Measurements from ENCODE around the gene RAPGEF1. TPM values are rescaled to one million over a fixed set of nuclear protein-coding genes. Genes with fewer than 3 reads are reported as not detected.
A peak's percentile ranks its signal among the peaks of the same experiment; 100 is the strongest.
"Not testable (repeated sequence)": the region's sequence is repeated elsewhere in the genome, so short reads cannot be mapped to it uniquely, and the experiment has no call there.

The RAPGEF1 gene
- polyA plus RNA-seq, 5 donors = 35.6 to 44.8 (median 40.5) TPM

DNA sequence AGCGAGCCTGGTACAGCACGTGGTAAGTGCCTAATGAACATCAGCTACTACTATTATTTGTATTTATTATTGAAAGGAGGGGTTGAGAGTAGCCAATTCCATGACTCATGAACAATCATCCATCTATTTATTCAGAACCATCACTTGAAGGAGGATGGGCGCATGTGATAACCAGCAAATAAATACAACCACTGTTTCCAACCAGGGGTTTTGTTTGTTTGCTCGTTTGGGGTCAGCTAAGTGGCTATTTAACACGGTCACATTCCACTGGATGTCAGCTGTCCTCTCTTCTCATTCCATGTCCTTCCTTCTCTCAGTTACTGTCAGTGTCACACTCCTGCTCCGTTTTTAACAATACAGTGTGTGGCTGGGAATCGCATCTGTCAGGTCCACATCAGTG lies 8.6 kb downstream of the RAPGEF1 start:
- no peak for DNase-seq

- no peak for DNase-seq
Measured at GRCh38 chr9:131728961-131729360, 10.9 kb downstream of the RAPGEF1 start.

DNA sequence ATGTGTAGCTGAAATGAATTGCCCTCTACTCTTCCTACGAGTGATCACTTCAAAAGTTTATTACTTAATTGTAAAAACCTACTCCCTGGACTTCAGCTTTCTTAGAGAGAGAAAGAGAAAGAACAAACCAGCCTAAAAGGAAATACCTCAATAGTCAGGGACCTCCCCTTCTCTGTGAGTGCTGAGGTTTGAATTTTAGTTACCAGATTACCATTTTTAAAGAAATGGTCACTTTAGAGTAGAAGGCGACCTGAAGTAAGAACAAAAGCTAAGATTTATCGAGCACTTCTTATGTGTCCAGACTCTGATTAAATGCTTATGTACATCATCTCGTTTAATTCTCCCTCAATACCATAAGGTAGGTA lies 11.3 kb downstream of the RAPGEF1 start:
- no peak for DNase-seq

GRCh38 chr9:131727795-131728545 lies 11.9 kb downstream of the RAPGEF1 start:
- DNase-seq = no peak

- DNase-seq = no peak
Measured at GRCh38 chr9:131727184-131727759, 12.6 kb downstream of the RAPGEF1 start.

- DNase-seq = no peak
Measured at GRCh38 chr9:131724683-131725082, 15.2 kb downstream of the RAPGEF1 start.

DNA sequence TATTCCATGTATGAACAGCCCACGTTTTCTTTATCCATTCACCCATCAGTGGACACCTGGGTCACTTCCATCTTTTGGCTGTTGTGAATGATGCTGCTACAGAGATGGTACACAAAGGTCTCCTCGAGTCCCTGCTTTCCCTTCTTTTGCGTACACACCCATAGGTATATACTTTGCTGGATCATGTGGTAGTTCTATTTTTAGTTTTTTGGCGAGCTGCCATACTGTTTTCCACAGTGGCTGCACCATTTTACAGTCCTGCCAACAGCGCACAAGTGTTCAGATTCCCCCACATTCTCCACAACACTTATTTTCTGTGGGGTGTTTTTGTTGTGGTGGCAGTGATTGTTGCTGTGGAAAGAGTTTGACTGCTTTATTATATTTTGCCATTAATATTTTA lies 16.2 kb downstream of the RAPGEF1 start:
- no peak for DNase-seq

- peak; percentile 68 to 71 for DNase-seq
Measured at GRCh38 chr9:131722255-131722654, 17.6 kb downstream of the RAPGEF1 start.

DNA sequence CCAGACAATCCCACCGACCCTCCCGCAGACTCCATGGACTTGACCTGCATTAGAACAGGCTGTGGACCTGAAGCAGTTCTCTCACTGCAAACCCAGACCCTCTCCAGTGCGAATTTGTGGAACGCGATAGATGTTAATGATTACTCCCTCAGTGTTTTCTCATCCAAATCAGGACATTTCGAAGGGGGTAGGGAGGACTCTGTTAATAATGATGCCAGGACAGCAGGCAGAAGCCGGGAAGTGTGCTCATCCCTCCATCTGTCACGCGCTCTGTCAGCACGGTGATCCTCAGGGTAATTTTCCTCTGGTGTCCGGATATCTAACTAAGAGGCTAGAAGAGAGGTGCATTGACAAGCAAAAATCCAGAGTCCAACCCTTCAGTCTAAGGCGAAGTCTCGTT lies 18.8 kb downstream of the RAPGEF1 start:
- no peak for DNase-seq

DNA sequence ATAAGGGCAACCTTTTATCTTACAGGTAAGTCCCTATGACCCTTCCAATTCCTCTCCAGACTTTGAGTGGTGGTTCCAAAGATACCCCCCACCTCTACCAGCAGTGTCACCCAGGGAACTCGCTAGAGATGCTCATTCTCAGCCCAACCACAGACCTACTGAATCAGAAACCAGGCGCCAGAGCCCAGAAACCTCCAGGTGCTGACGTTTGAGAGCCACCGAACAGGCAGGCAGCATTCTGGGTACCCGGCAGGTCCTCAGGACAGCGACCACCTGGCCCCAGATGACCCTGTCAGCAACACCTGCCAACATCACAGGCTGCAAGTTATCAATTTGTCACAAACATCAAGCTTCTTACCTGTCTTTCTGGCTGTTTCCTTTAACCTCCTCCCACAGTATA lies 19.5 kb downstream of the RAPGEF1 start:
- DNase-seq = no peak

DNA sequence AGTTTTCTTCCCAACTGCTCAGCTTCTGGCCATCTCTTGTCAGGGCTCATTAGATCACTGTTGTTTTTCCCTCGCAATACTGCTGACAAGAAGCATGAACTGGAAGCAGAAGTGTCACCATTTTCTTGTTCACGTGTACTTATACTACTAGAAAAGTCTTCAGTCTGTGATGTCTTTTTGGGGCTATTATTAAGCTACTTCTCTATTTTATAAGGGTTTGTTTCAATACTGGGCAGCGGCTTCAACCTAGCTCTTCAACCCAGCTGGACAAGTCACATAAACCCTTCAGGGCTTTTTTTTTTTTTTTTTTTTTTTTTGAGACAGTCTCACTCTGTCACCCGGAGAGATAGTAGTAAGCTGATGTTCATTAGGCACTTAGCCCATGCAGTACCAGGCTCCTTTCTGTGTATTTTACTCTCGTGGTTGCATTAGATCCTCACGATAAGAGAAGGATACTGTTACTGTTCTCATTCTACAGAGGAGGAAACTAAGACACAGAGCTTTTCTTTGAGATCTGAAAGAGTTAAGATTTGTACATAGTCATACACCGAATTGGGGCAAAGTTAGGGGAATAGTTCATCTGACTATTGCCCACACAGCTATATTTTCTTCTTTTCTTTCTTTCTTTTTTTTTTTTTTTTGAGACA lies 20.5 kb downstream of the RAPGEF1 start:
- no peak for DNase-seq

GRCh38 chr9:131717719-131718460 lies 22.0 kb downstream of the RAPGEF1 start:
- no peak for DNase-seq

- DNase-seq = peak in 1 of 2 donors; percentile 36
Measured at GRCh38 chr9:131715906-131716305, 24.0 kb downstream of the RAPGEF1 start.

DNA sequence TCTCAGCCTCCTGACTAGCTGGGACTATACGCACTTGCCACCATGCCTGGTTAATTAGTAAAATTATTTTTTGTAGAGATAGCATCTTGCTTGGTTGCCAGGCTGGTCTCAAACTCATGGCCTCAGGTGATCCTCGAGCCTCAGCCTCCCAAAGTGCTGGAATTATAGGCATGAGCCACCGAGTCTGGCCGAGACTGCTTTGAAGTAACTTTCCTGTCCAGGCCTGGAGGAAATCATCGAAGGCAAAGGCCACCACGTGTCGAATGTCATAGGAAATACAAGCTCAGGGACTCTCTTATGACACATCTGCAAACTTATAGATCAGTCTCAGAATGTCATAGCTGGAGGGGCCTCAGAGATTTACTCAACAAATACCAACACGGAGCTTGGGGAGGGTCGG lies 25.1 kb downstream of the RAPGEF1 start:
- no peak for DNase-seq

- peak in 1 of 2 donors; percentile 51 for DNase-seq
Measured at GRCh38 chr9:131714161-131714646, 25.7 kb downstream of the RAPGEF1 start.

DNA sequence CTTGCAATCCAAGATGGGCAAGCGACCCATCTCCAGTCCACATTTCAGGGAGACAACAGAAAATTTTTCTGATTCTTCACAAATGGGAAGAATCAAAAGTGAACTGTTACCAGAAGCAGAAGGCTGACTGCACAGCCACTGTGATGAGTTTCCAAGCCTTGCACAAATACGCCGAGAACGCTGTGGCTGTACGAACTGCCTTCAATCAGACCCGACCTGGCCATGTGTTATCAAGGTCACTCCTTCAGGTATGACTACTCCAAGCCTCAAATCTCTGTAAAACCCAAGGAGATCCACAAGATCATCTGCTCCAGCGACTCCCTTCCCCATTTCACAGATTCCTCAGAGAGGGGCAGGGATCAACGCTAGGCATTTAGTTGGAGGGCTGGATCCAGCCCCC lies 26.9 kb downstream of the RAPGEF1 start:
- DNase-seq = no peak

DNA sequence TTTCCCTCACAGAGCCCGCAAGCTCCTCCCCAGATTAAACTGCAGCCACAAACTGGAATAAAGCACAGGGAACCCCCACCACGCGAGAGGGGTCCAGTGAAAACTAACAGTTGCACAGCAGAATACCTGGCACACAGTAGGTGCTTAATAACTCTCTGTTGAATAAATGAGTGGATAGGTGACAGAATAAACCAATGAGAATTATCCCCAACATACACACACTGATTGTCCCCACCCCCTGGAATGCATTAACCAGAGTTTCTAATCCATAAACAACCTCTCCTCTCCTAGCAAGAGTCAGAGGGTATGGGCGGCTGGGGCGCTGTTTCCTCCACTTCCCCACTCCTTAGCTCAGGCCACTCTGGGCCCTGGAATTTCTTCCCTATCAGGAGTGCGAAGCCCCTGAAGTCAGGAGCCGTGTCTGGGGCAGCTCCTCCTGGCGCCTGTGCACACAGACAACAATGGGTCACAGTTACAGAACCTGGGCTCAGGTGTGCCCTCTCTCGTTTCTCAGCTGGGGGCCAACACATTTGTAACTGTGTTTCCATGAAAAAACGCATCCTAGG lies 27.6 kb downstream of the RAPGEF1 start:
- no peak for DNase-seq

DNA sequence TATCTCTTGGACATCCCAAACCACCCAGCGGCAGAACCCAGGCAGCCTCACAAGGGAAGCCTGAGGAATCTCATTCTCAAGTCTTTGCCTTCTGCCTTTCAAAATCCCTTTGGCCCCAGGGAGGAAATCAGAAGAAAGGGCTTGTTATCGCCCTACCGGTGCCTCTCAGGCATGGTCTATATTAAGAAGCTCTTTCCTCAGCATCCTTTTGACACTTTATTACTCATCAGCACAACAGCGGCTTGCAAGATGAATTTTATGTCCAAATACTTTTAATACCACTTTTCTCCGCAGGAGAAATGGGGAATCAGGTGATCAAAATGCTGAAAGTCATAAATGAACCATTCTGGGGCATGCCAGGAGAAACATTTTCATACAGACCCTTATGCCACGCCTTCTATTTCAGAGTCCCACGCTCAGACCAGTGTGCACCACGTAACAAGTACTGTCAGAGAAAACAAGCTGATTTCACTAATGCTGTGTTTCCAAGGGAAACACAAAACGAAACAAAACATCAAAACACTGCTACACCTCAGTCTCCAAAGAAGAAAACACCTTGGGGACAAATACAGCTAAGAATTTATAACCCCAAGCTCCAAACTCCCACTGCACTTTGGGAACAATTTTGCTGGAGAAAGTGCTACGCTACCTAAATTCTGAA lies 30.0 kb downstream of the RAPGEF1 start:
- no peak for DNase-seq

- not testable (repeated sequence) for DNase-seq
Measured at GRCh38 chr9:131709010-131709770, 30.7 kb downstream of the RAPGEF1 start.

- DNase-seq = no peak
Measured at GRCh38 chr9:131708226-131709002, 31.5 kb downstream of the RAPGEF1 start.

All from right lung (tissue), 5 donors.